AG20443 (cell line): ENCODE data around the gene TBKBP1.
"Not testable (repeated sequence)": the region's sequence is repeated elsewhere in the genome, so short reads cannot be mapped to it uniquely, and the experiment has no call there.

ENCODE experiments used
- DNase-seq: peaks from one replicate; pipeline ENCODE4 v3.0.0; 2012; ENCODE audit warnings: low spot score, mixed read lengths

TBKBP1 gene

GRCh38 chr17:47732399-47733046 lies 38.6 kb downstream of the TBKBP1 start:
- DNase-seq = no peak

GRCh38 chr17:47733047-47733673 lies 39.2 kb downstream of the TBKBP1 start, which contains the start of gene TBX21:
Gene TBX21 (plus strand): TSS chr17:47733236. CDS start chr17:47733455, 219 bp downstream.
- DNase-seq = peak; percentile 66

- no peak for DNase-seq
These were observed 39.9 kb downstream of the TBKBP1 start for GRCh38 chr17:47733674-47734410.

- DNase-seq = no peak
These were observed 41.1 kb downstream of the TBKBP1 start for GRCh38 chr17:47735139-47735464.

- DNase-seq = no peak
These were observed 41.6 kb downstream of the TBKBP1 start for GRCh38 chr17:47735536-47736011.

GRCh38 chr17:47736501-47737495 lies 42.8 kb downstream of the TBKBP1 start:
- DNase-seq = no peak

- DNase-seq = no peak
These were observed 44.2 kb downstream of the TBKBP1 start for GRCh38 chr17:47738178-47738577.

- no peak for DNase-seq
These were observed 45.2 kb downstream of the TBKBP1 start for GRCh38 chr17:47739150-47739549.

GRCh38 chr17:47739945-47740344 lies 46.0 kb downstream of the TBKBP1 start:
- DNase-seq = not testable (repeated sequence)

GRCh38 chr17:47741109-47741792 lies 47.3 kb downstream of the TBKBP1 start:
- no peak for DNase-seq

- no peak for DNase-seq
These were observed 47.8 kb downstream of the TBKBP1 start for GRCh38 chr17:47741793-47742145.

- DNase-seq = peak; percentile 21
These were observed 48.6 kb downstream of the TBKBP1 start for GRCh38 chr17:47742319-47743181.

- DNase-seq = peak; percentile 18
These were observed 50.4 kb downstream of the TBKBP1 start for GRCh38 chr17:47744168-47745036.

GRCh38 chr17:47745037-47745380 lies 51.0 kb downstream of the TBKBP1 start:
- DNase-seq = no peak

GRCh38 chr17:47751471-47751870 lies 57.5 kb downstream of the TBKBP1 start:
- no peak for DNase-seq

GRCh38 chr17:47757386-47757785 lies 63.4 kb downstream of the TBKBP1 start:
- no peak for DNase-seq

GRCh38 chr17:47760409-47761140 lies 66.6 kb downstream of the TBKBP1 start:
- DNase-seq = no peak
